ENCODE measurements around the gene TGFBR3. TPM values are rescaled to one million over a fixed set of nuclear protein-coding genes. Genes with fewer than 3 reads are reported as not detected.

Gene TGFBR3
- total RNA-seq, 4 donors from 2014 or later: 116 to 306 (median 171) TPM

- Histone ChIP-seq H3K27me3 (no peaks in the 10 kb centered on the region), H3K36me3 (no peaks in the 10 kb centered on the region), H3K4me1 (peaks cover 6 to 87% (median 20%) of the 10 kb centered on the region in 4 donors), H3K4me3 (no peak overlapping the region), H3K9me3 (no peaks in the 10 kb centered on the region), H3K27ac (peak overlapping the region in 2 of 4 donors; percentile 79 to 86)
- no peak for DNase-seq (ENCODE audit: low spot score in 2 of 2)
- TF ChIP-seq CTCF (IDR thresholded peaks at IDR 0.05): no peak
- TF ChIP-seq EP300 (IDR thresholded peaks at IDR 0.05): no peak
- TF ChIP-seq POLR2A (IDR thresholded peaks at IDR 0.05): no peak
- 61 to 73% methylated on average over 5 of the region's 5 CpGs for whole genome bisulfite sequencing, 2 donors
Observed at GRCh38 chr1:91778964-91779363, 107.0 kb downstream of the TGFBR3 start.

- Histone ChIP-seq H3K27ac (peak overlapping the region in 2 of 4 donors; percentile 19 to 79), H3K9me3 (no peaks in the 10 kb centered on the region), H3K4me3 (no peak overlapping the region), H3K36me3 (no peaks in the 10 kb centered on the region), H3K4me1 (peaks cover 6 to 85% (median 18%) of the 10 kb centered on the region in 4 donors), H3K27me3 (no peaks in the 10 kb centered on the region)
- TF ChIP-seq CTCF (IDR thresholded peaks at IDR 0.05): no peak
- no peak for TF ChIP-seq POLR2A (IDR thresholded peaks at IDR 0.05)
- TF ChIP-seq EP300 (IDR thresholded peaks at IDR 0.05): no peak
- no peak for DNase-seq (ENCODE audit: low spot score in 2 of 2)
- WGBS, 2 donors: 66 to 68% methylated on average over 10 of the region's 10 CpGs
Observed at GRCh38 chr1:91777630-91778300, 108.2 kb downstream of the TGFBR3 start.

- Histone ChIP-seq H3K4me1 (peaks cover under 1 to 85% (median 14%) of the 10 kb centered on the region in 4 donors), H3K9me3 (no peaks in the 10 kb centered on the region), H3K27ac (peak overlapping the region in 2 of 4 donors; percentile 19 to 79), H3K4me3 (no peak overlapping the region), H3K27me3 (no peaks in the 10 kb centered on the region), H3K36me3 (no peaks in the 10 kb centered on the region)
- DNase-seq (ENCODE audit: low spot score in 2 of 2): no peak
- WGBS, 2 donors: 37 to 69% methylated on average over 1 of the region's 1 CpG
- TF ChIP-seq EP300 (IDR thresholded peaks at IDR 0.05): peak in 1 of 2 donors; percentile 20
- TF ChIP-seq CTCF (IDR thresholded peaks at IDR 0.05): no peak
Observed at GRCh38 chr1:91777196-91777595, 108.8 kb downstream of the TGFBR3 start.

- H3K4me1 ChIP-seq: peaks cover 0 to 75% (median 8%) of the 10 kb centered on the region in 4 donors
- peak overlapping the region in 2 of 4 donors; percentile 19 to 79 for H3K27ac ChIP-seq
- no peak for DNase-seq (ENCODE audit: low spot score in 2 of 2)
- WGBS, 2 donors: 63 to 76% methylated on average over 3 of the region's 3 CpGs
- H3K27me3 ChIP-seq: no peaks in the 10 kb centered on the region
- no peaks in the 10 kb centered on the region for H3K9me3 ChIP-seq
- H3K4me3 ChIP-seq: no peak overlapping the region
- no peak for TF ChIP-seq EP300 (IDR thresholded peaks at IDR 0.05)
- no peak for TF ChIP-seq POLR2A (IDR thresholded peaks at IDR 0.05)
- no peak for TF ChIP-seq CTCF (IDR thresholded peaks at IDR 0.05)
- no peaks in the 10 kb centered on the region for H3K36me3 ChIP-seq
Observed at GRCh38 chr1:91776068-91776794, 109.7 kb downstream of the TGFBR3 start.

GRCh38 chr1:91775227-91775626 lies 110.7 kb downstream of the TGFBR3 start:
- H3K9me3 ChIP-seq: no peaks in the 10 kb centered on the region
- H3K4me3 ChIP-seq: no peak overlapping the region
- no peak for DNase-seq (ENCODE audit: low spot score in 2 of 2)
- peaks cover 0 to 76% (median 8%) of the 10 kb centered on the region in 4 donors for H3K4me1 ChIP-seq
- H3K36me3 ChIP-seq: no peaks in the 10 kb centered on the region
- 94% methylated on average over 6 of the region's 6 CpGs for WGBS, 2 donors
- TF ChIP-seq CTCF (IDR thresholded peaks at IDR 0.05): no peak
- peak overlapping the region in 1 of 4 donors; percentile 20 for H3K27ac ChIP-seq
- H3K27me3 ChIP-seq: no peaks in the 10 kb centered on the region
